SK-MEL-5 (cell line): ENCODE results near the gene STXBP5. TPM values are rescaled to one million over a fixed set of nuclear protein-coding genes. Genes with fewer than 3 reads are reported as not detected.

Experiments used
- DNase-seq: peaks from one replicate; pipeline ENCODE4 v3.0.0-alpha.2; 2016; ENCODE audit warnings: low read depth, low spot score
- in situ Hi-C: cut with HindIII; loops from 2 replicates; pipeline ENCODE4 v1.10.0; 2016; ENCODE audit warnings: low sequenced_read_pairs, high pct_unique_total_duplicates, low pct_unique_long_range_greater_than_20kb
- total RNA-seq: library from RNA; depleted of rRNA; stranded (reverse); fragments of >200 nt; shearing (Covaris generic); gene quantifications from 2 replicates; pipeline ENCODE4 v1.2.3, GENCODE V29; 2014

The STXBP5 gene
- total RNA-seq, 1 experiment from 2014 or later = 24.1 TPM

DNA sequence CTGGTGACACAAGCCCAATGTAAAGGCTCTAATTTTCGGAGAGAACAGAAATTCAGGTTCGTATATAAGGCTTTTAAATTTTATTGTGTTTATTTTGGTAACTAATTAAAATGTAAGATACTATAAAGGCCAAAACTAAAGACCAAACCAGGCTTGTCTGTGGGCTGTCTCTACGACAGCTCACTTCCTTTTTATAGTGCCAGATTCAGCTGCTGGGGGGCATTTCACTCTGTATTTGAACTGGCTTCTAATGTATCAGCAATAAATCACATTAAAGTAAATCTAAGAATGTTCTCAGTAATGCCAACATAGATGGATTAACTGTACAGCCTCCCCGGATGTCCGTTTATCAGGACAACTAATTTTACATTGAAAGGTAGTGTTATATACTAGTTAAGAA, 31.1 kb upstream of the STXBP5 start:
- DNase-seq = no peak
- in situ Hi-C loops = no loop called here

DNA sequence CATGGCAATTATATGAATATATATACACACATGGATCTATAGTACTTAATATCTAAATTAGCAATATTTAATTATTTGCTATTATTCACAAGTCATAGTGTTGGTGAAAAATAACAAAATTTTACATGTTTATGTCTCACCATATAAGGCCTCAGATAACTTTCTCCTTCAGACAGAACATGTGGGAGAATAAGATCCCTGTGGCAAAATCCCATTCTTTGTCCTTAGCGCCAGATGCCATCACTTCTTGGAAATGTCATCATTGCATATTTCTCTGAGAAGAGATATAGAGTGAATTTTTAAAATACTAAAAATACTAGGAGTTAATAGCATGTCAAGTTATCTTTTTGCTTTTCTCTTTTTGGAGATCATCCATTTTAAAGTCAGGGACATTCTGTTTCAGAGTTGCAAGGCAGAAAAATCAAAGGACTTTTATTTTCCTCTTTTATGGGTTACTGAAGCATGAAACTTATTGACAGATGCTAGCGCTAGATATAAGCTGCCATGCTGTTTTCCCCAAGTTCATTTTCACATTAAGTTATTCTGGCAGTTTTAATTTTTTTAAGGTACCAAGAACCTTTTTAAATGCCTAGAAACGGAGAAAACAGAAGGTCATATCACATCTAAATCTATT, 30.4 kb upstream of the STXBP5 start:
- no peak for DNase-seq
- in situ Hi-C loops = no loop called here

DNA sequence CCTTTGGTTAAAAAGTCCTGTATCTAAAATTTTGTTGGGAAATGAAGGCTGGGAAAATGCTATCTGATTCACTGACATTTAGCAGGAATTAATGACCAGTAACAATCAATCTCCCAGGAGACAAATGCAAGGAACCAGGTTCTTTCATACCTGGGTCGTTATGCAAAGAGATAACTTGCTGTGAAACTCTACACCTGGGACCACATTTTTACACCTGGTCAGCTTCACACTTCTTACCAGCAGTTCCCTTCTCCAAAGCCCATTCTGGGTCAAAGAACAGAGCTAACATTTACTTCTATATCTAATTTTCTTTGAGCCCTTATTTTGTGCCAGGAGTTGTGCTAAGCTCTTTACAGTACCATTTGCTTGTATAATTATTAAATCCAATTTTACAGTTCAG, 27.4 kb upstream of the STXBP5 start:
- DNase-seq = no peak
- in situ Hi-C loops = no loop called here

DNA sequence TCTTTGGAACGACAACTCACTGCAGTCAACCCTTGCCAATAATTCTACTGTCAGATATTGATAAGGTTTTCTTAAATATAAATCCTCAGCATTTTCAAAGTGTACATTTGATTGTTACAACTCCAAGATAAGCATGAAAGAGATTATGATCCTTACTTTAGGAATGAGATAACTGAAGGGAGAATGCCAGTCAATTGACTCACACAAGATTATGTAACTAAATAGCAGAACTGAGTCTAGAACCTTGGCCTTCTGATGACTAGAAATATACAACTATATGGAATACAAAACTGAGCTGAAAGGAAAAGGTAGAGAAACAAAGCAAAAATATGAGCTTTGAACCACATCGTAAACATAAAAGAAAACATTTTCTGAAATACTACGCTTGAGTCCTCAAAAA, 26.9 kb upstream of the STXBP5 start:
- DNase-seq = no peak
- in situ Hi-C loops = no loop called here

- no peak for DNase-seq
- in situ Hi-C loops = no loop called here
These were observed 25.9 kb upstream of the STXBP5 start for GRCh38 chr6:147178355-147178754.

- in situ Hi-C loops = no loop called here
- DNase-seq = no peak
These were observed 24.4 kb upstream of the STXBP5 start for GRCh38 chr6:147179809-147180208.

DNA sequence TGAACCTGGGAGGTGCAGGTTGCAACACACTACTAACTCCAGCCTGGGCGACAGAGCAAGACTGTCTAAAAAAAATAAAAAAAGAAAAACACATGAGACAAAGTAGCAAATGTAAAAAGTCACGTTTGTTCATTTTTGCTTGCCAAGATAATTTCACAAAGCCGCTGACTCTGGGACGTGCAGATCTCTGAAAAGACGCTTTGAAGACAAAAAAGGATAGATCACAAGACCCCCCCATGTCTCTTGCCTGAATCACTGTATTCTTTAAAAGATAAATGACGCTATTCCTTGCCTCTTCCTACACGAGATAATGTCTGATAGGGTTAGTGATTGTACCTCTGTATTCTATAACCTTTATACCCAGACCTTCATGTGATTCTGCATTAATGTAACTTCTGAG, 23.3 kb upstream of the STXBP5 start:
- in situ Hi-C loops = no loop called here
- peak; percentile 70 for DNase-seq

GRCh38 chr6:147184379-147184778, 19.8 kb upstream of the STXBP5 start:
- in situ Hi-C loops = no loop called here
- no peak for DNase-seq

DNA sequence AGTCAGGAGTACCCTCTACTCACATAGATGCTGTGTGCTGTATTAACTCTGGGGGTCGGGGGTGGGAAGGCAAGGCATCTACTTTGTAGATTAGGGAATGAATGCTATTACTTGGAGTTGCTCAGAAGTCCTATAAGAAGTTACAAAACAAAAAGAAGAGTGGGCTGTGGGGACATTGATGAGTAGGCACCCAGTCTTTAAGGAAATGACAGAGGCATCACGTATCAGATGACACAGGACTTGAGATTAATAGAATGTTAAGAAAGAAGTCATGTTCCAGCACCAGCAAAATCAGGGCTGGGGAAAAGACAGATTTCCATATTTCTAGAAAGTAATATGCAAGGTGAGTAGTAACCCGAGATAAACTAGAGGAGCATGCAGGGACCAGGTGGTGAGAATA, 19.0 kb upstream of the STXBP5 start:
- in situ Hi-C loops = no loop called here
- no peak for DNase-seq

DNA sequence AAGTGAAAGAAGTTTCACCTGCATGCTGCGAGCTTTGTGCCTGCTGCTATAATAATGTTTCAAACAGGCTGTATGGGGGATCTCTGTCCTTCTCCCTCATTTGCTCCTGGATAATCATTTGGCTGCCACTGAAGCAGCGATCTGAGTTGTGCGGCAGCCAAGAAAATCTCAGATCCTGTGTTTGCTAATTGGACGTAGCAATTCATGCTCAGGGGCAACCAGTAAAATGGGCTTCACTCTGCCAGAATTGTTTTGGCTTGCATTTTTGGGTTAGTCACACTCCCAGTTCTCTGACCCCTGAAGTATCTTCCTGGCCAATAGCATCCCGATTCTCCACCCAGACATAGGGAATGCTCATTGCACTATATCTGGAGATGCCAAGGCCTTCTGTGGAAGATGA, 13.7 kb upstream of the STXBP5 start:
- in situ Hi-C loops = no loop called here
- DNase-seq = no peak

GRCh38 chr6:147192278-147192911, 11.8 kb upstream of the STXBP5 start:
- DNase-seq = no peak
- in situ Hi-C loops = no loop called here

GRCh38 chr6:147194652-147195411, 9.4 kb upstream of the STXBP5 start:
- in situ Hi-C loops = no loop called here
- no peak for DNase-seq

DNA sequence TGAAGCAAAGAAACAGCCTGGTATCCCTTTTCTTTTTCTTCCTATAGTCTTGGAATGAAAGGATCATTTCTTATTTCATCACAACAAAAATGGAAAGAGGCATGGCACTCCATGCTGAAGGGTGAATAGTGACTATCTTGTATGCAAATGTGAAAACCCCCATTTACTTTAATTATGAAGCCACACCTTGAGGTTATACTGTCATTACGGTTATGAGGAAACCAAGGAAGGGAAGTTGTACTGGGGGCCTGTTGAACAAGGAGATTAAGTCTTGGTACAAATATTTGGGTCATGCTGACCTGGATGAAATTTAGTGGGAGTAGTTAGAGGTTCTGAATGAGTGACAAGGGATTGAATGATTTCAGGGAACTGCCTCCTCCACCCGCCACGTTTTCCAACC, 8.7 kb upstream of the STXBP5 start:
- in situ Hi-C loops = no loop called here
- DNase-seq = no peak

DNA sequence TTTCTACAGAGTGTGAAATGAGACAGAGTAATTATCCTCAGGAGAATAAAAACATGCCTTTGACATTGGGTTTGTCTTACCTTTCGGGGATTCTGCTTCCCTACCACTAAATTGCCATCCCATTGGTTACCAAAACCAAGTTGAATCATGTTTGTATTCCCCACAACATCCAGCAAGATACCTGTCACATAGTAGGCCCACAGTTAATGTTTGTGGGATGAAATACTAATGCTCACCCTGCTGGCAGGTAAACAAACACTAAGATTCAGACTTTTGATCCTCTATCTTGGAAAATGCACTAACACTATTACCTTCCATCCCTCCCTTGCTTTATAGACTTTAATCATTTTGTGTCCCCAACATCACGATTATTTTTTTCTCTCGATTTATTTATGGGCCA, 8.2 kb upstream of the STXBP5 start:
- in situ Hi-C loops = no loop called here
- DNase-seq = no peak

- DNase-seq = no peak
- in situ Hi-C loops = loop anchor here (25.0 kb wide), 1 partner anchor 288 kb away; no protein-coding TSS in a partner anchor
These were observed 3.5 kb upstream of the STXBP5 start for GRCh38 chr6:147200711-147201110.

DNA sequence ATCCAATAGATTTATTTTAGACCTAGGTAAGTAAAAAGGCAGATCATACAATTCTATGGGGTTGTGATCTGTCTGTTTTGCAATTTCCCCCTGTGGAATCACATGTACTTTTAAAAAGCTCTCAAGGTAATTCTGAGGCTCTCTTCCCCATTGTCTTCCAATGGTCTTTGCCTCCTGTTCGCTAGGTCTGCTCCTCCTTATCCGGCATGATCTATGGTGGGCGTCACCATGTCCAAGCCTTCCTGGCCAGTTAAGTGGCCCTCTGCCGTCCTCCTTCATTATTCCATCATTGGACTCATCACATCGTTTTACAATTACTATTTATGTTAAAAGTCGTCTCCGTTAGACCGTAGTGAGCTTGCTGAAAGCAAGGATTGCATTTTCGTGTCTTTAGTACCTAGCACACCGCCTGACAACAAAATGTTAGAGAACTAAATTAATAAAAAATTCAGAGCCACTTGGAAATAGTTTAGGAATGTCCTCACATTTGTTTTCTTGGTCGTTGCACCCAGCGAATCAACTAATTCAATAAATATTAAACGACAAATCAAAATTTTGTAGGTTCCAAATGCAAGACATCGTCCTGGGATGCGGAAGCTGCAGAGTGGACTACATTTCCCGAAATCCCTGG, 2.2 kb upstream of the STXBP5 start:
- DNase-seq = peak; percentile 76
- in situ Hi-C loops = loop anchor here (25.0 kb wide), 1 partner anchor 290 kb away; no protein-coding TSS in a partner anchor

DNA sequence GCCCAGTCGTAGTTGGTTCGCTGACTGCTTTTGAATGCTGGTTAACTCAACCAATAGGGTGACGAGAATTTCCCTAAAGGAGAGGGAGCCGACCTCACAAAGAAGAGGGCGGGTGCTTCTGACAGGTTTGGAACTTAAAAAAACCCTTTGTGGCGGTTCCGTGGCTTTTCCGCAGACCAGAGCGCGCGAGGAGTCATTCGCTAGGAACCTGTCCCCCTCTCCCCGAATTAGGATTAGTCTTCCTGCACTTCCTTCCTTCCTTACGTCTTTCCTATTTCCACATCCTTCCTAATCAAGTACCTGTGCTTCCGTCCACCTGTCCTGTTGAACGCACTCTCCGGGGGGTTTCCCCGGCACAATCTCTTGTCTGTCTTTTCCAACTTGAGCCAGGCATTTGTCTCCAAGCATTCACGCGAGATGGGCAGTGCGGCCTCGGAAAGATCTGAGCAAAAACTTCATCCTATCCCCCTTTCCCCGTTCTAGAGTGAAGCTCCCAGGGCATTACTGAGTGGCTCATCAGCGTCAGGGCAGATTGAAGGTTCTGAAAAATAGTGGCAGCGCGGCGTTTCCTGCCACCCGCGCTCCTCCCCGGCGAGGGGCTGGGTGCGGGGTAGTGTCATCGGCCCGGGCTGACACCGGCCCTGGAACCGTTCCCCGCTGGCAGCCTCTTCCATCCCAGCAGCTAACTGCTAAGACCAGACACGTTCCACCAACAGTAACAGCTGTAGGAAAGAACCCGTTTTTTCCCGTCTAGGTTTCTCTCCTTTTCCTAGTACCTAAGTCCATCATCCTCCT, 1.5 kb upstream of the STXBP5 start:
- DNase-seq = peak; percentile 96
- in situ Hi-C loops = loop anchor here (25.0 kb wide), 1 partner anchor 290 kb away; no protein-coding TSS in a partner anchor
